HK-2 (cell line): ENCODE data around the gene PBX3.
"Not testable (repeated sequence)": the region's sequence is repeated elsewhere in the genome, so short reads cannot be mapped to it uniquely, and the experiment has no call there.

ENCODE experiments used
- DNase-seq: peaks from one replicate; pipeline ENCODE4 v3.0.0-alpha.2; 2018; ENCODE audit not compliant: unreplicated experiment

PBX3 gene

DNA sequence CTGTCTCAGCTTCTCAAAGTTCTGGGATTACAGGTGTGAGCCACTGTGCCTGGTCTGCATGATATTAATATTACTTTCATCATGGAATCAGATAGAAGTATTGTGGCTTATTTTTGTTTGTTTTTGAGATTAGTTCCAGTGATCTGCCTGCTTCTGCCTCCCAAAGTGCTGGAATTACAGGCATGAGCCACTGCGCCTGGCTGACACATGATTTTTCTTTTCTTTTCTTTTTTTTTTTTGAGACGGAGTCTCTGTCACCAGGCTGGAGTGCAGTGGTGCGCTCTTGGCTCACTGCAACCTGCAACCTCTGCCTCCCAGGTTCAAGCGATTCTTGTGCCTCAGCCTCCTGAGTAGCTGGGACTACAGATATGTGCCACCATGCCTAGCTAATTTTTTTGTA, 29.6 kb downstream of the PBX3 start:
- not testable (repeated sequence) for DNase-seq

GRCh38 chr9:125778538-125779219, 31.5 kb downstream of the PBX3 start:
- not testable (repeated sequence) for DNase-seq

GRCh38 chr9:125779220-125779565, 32.0 kb downstream of the PBX3 start:
- not testable (repeated sequence) for DNase-seq

- DNase-seq: no peak
Observed at GRCh38 chr9:125782718-125783117, 35.5 kb downstream of the PBX3 start.

DNA sequence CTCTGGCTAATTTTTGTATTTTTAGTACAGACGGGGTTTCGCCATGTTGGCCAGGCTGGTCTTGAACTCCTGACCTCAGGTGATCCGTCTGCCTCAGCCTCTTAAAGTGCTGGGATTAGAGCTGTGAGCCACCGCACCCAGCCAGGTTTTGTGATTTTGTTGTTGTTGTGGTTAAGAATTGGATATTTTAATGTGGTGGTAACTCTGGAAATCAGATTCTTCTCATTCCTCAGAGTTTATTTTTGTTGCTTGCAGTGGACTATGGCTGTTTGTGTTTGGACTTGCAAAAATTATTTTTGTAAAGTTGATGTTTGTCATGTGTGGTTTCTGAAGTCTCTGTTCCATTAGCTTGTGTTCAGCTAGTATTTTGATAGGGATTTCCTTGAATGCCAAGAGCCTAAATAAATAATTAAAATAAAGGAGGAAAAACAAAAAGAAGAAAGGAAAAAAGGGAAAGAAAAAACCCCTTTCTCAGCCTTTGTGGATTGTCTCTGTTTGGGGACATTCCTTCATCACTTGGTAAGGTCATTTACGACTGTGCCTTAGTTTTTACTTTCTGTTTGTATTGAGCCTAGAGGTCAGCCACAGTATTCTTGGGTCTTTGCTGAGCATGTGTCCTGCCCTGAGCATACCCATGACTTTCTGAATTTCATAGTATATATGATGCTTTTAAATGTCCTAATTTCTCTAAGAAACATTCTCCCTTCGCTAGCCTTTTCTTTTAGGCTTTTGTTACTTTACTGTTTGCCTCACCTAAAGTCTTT, 37.3 kb downstream of the PBX3 start:
- DNase-seq: no peak

GRCh38 chr9:125785248-125785751, 38.1 kb downstream of the PBX3 start:
- DNase-seq: no peak

- DNase-seq: no peak
Observed at GRCh38 chr9:125787715-125788114, 40.5 kb downstream of the PBX3 start.

DNA sequence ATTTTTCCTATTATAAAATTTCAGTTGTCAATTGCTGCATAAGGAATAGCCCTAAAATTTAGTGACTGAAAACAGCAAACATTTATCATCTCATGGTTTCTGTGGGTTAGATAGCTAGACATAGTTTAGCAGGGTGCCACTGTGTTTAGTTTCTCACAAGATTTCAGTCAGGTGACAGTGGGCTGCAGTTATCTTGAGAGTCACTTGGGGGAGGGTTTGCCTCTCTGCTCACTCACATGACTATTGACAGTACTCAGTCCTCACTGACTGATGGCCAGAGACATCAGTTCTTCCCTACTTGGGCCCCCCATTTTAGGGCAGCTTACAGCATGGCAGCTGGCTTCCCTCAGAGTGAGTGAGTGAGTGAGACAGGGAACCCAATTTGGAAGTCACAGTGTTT, 42.0 kb downstream of the PBX3 start:
- DNase-seq: no peak

GRCh38 chr9:125794708-125795107, 47.5 kb downstream of the PBX3 start:
- no peak for DNase-seq

DNA sequence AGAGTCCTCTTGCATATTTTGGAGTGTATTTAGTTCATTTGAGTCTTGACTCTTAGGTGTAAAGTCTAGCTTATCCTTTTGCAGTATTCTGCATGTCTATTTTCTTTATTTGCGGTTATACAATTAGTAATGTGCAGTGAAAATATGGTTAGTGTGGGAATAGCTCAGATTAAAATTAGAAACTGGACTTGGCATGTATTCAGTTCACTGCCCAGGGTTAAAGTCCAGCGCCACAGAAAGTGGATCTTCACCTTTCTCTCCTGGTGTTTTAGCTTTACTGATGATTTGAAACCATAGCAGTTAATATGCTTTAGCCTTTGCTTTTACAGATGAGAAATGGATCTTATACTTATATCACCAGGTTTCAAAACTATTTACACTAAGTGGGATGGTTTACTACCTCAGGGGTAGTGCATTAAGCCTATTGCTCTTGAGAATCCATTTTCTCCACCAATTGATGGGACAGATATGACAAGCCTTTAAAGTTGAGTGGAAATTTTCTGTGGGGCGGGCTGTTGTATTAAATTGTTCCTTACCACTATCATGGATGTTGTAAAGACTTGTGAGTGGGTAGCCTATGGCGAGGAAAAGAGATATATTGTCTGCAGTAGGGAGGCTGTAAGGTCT, 48.9 kb downstream of the PBX3 start:
- no peak for DNase-seq

GRCh38 chr9:125797930-125798329, 50.8 kb downstream of the PBX3 start:
- no peak for DNase-seq

- DNase-seq: no peak
Observed at GRCh38 chr9:125803526-125803925, 56.4 kb downstream of the PBX3 start.

- DNase-seq: no peak
Observed at GRCh38 chr9:125805057-125805456, 57.9 kb downstream of the PBX3 start.

- no peak for DNase-seq
Observed at GRCh38 chr9:125805586-125805985, 58.4 kb downstream of the PBX3 start.

GRCh38 chr9:125807079-125807478, 59.9 kb downstream of the PBX3 start:
- no peak for DNase-seq

DNA sequence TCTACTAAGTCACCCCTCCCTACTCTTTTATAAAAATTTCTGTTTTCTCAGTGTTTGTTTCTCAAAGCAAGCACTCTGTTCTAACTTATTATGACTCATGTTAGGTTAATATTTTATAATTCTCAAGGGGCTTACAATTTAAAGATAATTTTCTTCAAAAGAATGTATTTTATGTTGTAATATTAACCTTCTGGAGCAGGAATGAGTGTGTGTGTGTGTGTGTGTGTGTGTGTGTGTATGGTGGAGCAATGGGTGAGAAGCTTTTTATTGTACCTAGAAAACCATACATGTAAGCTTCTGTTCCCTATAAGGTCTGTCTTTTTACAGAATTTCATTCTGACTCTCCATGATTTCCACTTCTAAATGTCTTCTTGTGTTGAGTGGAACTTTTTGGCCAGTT, 63.0 kb downstream of the PBX3 start:
- no peak for DNase-seq

DNA sequence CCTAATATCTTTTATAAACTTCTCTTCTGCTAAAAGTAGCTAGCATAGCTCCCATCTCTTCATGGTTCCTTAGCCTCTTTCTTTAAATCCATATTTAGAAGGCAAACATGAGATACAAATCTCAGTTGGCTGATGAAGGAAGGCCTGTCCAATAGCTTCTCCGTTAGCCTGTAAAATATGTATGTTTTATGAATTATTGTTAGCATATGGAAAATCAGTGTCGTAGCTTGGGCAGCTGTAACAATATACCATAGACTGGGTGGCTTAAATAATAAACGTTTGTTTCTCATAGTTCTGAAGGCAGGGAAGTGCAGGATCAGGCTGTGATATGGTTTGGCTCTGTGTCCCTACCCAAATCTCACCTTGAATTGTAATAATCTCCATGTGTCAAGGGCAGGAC, 63.8 kb downstream of the PBX3 start:
- DNase-seq: no peak

GRCh38 chr9:125812403-125812802, 65.2 kb downstream of the PBX3 start:
- DNase-seq: no peak

- DNase-seq: peak; percentile 37
Observed at GRCh38 chr9:125815568-125815967, 68.4 kb downstream of the PBX3 start.

DNA sequence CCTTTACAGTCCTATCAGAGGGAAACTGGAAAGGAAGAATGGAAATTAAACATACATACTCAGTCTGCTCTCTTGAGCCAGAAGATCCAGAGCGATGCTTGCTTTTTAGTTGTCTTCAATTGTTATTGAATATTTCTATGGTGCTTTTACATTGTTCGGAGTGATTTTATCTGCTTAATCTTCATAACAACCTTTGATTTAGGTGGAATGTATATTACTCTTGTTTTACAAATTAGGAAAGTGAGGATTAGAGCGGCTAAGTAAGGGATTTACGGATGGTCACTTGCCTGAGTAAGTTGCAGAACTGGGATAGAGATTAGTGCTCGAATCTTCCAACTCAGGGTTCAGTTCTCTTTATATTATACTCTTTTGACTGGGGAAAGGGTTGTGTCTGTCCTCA, 69.1 kb downstream of the PBX3 start:
- no peak for DNase-seq

DNA sequence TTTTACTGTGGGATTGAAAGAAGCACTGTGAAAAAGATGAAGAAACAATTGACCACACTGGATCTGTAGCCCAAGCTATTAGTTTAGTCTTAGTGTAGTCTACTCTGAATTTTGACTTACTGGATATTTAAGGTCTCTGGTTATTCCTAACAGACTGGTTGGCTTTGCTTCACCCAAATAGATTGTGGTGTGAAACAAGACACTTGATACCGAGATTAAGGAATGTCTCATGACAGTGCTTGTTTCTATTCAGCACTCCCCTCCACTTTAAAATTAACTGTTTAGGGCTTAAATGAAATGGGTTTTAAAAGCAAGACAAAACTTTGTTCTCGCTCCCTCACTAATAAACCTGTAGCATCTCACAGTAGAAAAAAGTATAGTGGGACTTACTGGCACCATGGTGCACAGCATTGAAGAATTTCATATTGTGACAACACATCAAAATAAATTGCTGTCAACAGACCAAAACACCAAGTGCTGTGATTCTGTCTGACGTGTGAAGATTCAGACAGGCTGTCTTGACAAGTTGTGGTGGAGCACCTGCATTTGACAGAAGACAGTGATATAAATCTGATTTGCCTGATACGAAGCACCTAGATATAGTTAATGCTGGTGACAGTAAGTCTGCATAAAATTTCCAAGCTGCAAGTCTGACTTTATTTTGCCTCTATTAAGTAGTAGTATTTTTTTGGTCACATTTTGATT, 73.1 kb downstream of the PBX3 start:
- no peak for DNase-seq

- no peak for DNase-seq
Observed at GRCh38 chr9:125821078-125821477, 73.9 kb downstream of the PBX3 start.
